Stimulated activated CD4-positive, alpha-beta T cell treated with anti-CD3 and anti-CD28 coated beads, Interleukin-4, amount 100 ng/mL, for 24 hours (primary cell): ENCODE measurements around the gene HHLA2.
"Not testable (repeated sequence)": the region's sequence is repeated elsewhere in the genome, so short reads cannot be mapped to it uniquely, and the experiment has no call there.

Experiments
- DNase-seq: peaks from one replicate; pipeline ENCODE4 v3.0.0-alpha.2; 2020

HHLA2 gene, protein sequence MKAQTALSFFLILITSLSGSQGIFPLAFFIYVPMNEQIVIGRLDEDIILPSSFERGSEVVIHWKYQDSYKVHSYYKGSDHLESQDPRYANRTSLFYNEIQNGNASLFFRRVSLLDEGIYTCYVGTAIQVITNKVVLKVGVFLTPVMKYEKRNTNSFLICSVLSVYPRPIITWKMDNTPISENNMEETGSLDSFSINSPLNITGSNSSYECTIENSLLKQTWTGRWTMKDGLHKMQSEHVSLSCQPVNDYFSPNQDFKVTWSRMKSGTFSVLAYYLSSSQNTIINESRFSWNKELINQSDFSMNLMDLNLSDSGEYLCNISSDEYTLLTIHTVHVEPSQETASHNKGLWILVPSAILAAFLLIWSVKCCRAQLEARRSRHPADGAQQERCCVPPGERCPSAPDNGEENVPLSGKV

DNA sequence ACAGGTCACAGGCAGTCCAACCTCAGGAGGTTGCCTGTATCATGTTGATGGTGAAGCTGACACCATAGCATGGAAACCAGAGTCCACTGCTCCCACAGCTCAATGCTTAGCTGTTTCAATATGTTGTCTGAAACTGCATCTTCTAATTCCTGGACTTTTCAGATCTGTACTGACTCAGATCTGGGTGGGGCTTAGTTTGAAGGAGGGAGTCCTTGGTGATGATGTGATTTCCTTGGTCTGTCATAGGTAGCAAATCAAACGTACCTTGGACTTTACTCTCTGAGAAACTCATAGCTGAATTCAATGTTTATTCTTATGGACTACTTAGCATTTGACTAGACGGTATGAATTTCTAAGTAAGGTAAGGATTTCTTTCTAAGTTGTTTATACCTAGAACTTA is at the start of gene HHLA2:
Gene HHLA2 (plus strand): TSS at position 310 of the 400 bp plus-strand sequence. CDS start 55,266 bp downstream, outside the sequence.
- DNase-seq = peak; percentile 36

DNA sequence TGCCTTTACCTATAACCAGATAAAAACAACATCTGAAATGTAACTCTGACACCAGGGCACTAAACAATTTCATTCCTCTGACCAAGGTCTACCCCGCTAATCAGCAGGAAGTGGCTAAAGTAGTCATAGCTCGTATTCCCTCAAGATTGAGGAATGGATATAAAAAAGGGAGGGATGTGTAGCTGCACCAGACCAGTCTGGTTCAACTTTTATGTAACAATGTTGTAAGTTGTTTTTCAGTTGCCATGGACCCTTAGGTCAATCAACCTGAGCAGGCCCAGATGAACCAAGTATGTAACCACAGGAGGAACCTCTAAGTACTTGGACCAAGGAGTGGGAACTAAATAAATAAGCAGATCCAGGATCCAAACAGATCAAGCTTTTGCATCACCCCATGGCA is 45.7 kb upstream of the HHLA2 start:
- DNase-seq = no peak

DNA sequence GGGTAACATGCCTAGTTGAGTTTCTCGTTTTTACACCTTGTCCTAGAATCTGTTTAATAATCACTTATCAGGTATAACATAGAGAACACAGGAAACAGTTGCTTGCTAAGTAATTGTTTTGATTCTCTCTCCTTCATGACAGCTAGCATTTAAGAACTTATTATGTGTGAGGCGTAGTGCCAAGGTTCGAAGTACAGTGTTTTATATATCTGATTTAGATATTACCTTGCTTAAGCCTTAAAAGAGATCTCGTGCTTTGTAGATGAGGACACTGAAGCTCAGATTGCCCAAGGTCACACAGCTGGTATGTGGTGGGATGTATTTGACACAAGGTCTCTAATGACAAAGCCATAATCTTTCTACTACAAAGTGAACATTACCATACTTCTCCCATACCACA is 45.1 kb upstream of the HHLA2 start:
- no peak for DNase-seq

DNA sequence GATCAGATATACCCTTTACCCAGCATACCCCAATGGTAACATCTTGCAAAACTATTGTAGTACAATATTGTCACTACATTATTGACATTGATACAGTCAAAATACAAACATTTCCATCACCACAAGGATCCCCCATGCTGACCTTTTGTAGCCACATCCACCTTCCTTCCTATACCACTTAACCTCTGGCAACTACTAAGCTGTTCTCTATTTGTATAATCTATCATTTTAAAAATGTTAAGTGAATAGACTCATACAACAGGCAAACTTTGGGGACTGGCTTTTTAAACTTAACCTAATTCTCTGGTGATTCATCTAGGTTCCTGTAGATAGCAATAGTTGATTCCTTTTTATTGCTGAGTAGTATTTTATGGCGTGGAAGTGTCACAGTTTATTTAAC is 44.5 kb upstream of the HHLA2 start:
- DNase-seq = no peak

DNA sequence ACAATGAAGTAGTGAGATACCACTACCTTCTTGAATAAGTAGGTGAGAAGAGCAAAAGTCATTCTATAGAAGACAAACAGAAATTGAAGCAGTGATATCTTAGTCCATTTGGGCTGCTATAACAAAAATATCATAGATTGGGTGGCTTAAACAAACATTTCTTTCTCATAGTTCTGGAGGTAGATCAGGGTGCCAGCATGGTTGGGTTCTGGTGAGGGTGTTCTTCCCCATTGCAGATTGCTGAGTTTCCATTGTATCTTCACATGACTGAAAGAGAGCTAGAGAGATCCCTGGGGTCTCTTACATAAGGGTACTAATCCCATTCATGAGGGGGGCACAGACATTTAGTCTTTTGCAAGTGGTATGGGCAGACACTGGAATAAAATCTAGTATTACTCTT is 41.2 kb upstream of the HHLA2 start:
- no peak for DNase-seq

DNA sequence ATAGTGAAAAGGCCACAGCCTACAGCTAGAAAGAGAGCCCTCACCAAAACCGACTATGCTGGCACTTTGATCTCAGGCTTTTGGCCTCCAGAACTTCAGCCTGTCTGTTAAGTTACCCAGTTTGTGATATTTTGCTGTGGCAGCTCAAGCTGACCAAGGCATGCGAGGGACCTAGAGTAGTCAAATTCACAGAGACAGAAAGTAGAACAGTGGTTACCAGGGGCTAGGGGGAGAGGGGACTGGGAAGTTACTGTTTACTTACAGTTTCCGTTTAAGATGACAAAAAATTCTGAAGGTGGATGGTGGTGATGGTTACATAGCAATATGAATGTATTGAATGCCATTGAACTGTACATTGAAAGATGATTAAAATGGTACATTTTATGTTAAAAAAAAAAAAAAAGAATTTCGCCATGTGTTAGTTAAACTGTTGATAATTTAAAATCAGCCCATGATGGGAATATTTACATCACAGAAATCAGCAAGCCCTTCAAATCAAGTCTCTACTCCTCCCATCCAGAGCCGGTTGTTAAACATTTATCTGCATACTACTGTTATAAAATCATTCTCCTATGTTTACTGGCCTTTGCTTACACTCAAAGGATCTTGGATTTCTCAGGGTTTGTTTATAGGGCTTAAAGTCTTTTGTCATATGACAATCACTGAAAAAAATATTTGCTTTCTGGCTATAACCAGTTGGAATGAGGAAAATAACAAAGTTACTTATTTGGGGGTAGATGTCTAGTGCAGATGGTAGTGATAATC is 31.6 kb upstream of the HHLA2 start:
- DNase-seq = not testable (repeated sequence)

DNA sequence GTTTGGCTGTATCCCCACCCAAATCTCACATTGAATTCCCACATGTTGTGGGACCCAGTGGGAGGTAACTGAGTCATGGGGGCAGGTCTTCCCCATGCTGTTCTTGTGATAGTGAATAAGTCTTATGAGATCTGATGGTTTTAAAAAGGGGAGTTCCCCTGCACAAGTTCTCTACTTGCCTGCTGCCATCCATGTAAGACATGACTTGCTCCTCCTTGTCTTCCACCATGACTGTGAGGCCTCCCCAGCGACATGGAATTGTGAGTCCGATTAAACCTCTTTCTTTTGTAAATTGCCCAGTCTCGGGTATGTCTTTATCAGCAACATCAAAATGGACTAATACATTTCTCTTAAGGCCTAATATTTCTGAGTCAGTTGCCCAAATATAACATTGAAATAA is 28.1 kb upstream of the HHLA2 start:
- not testable (repeated sequence) for DNase-seq

DNA sequence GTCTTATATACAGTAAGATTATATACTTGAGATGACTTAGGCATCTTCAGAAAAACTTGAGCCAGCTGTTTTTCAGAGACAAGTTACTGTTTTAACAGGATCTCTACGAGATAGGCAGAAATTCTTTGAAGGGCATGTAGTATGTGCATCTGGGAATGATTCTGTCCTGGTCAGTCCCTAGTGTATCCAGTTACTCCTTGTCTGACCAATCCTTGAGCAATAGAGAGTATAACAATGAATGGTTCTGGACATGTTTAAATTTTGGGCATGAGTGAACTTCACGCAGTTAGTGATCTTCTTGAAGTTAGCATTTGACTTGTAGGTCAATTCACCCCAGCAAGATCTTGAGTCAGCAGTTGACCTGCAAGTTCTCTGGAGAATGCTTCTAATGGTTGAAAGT is 24.7 kb upstream of the HHLA2 start:
- no peak for DNase-seq

DNA sequence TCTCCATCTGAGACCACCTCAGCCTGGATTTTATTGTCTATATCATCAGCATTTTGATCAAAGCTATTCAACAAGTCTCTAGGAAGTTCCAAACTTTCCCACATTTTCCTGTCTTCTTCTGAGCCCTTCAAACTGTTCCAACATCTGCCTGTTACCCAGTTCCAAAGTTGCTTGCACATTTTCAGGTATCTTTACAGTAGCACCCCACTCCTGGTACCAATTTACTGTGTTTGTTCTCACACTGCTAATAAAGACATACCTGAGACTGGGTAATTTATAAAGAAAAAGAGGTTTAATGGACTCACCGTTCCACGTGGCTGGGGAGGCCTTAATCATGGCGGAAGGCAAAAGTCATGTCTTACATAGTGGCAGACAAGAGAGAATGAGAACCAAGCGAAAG is 17.3 kb upstream of the HHLA2 start:
- not testable (repeated sequence) for DNase-seq

DNA sequence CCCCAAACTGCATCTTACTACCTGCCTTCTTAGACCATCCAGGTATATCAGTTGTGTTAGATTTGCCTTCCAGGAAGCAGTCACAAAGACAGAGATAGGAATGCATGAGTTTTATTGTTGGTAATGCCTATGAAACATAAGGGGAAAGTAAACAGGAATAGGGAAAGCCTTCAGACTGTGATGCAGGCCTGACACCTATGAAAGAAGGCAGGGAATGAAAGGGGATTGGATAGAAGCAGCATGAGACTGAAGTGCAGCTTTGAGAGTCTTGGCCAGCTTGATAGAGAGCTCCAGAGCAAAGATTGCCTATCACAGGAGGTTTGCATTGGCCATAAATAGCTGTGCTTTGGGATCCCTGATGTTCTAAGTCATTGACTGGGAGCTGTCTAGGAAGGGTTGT is 15.9 kb upstream of the HHLA2 start:
- DNase-seq = no peak

DNA sequence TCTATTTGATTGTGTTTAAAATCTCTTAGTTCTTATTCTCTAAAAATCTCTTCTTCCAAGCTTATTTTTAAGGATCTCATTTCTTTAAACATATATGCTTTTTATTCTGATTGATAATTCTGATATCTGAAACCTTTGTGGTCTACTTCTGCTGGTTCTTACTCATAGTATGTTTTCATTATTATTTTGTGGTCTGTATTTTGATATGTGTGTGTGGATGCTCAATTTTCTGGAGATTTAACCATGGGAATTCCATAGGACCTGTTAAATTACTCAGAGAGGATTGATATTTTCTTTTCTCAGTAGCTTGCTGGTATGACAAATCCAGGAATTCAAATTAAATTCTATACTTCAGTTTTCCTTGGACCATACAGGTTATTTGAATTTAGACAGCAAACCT is 14.7 kb upstream of the HHLA2 start:
- DNase-seq = no peak

DNA sequence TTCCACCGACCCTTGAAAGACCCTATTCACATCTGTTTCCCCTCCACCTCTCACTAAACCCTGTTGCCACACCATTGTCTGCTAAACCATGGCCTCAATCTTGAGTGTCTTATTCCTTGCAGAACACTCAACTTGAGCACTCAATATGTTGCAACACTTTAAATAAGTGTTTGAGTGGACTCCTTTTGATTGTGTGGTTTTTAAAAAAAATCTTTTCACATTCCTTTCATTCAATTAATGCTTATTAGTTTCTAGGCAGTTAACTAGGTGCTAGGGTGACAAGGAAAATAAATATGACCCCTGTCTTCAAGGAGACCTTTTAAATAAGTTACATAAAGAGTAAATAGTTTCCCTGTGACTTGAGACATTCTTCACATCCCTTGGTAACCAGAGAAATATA is 13.3 kb upstream of the HHLA2 start:
- no peak for DNase-seq

DNA sequence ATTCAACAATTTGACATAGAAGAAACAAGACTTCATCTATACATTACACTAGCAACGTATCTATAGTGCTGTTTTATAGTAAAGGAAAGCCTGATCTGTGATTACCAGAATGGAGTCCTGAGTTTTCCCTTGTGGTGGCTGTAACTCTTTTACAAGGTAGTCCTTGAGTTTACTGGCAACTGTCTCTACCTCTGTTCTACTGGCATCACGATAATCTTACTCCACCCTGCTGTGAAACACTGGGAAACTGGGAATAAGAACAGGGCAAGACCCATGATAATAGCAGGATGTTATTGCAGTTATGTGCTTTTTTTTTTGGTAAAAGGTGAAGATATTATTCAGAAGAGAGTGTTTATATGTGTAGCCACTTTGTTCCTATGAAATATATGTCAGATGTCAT is 12.4 kb upstream of the HHLA2 start:
- DNase-seq = no peak

DNA sequence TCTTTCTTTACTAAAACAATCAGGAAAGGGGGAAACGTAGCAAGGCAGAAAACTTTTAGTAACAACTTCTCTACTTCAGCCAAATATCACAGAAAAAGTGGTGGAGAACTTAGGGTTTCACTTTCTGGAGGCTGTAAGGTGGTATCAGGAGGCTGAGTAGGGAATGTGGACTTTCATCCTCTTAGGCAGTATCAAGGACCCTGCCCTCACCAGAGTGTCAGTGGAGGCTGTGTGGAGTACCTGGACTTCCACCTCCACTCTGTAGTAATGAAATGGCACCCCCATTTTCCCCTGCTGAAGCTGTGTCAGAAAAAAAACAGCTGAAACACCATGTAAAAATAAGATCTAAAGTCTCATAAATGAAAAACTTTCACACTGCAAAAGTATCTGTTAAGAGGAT is 11.2 kb upstream of the HHLA2 start:
- DNase-seq = no peak

DNA sequence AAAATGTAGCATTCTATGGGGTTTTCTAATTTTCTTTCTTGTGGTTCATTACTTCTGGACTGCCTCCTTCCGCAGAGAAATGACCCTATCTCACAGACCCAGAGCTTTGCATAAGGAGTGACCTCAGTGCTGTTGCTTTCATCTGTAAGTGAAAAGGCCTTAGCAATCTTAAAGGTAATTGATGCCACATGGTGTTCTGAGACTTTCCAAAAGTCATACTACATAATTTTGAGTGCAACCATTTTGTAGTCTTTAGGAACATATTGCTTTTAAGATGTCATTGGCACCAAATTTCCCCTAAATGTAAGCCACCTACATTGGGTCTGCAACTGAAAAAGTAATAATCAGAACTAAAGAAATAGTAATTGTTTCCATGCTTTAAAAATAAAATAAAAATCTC is 9.2 kb upstream of the HHLA2 start:
- DNase-seq = no peak

DNA sequence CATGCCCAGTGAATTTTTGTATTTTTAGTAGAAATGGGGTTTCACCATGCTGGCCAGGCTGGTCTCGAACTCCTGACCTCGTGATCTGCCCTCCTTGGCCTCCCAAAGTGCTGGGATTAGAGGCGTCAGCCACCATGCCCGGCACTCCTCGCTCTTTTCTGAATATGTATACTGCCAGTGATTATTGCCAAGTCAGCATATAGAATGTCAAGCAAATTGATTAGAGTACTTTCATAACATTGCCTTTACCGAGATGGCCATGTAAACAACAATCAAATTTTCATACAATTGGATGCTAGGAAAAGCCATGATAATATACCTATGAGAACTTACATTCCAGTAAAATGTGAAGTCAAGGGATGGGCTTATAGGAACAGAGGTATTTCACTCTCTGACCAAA is 8.2 kb upstream of the HHLA2 start:
- not testable (repeated sequence) for DNase-seq

DNA sequence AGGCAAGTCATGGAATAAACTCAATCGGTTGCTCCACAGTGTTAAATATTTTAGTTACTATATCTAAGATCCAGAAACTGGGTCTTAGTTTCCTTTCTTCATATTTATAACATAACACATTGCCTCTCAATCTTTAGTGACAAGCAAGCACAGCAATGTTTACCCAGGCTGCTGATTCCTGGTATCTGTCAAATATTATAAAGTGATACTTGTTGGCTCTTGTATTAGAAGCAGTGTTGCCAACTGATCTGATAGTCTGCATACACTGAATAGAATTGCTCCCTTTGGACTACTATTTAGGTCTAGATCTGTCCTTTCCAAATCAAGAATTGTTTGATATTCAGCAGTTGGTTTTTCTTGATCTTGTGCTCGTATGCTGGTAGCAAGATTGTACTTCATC is 7.2 kb upstream of the HHLA2 start:
- no peak for DNase-seq

DNA sequence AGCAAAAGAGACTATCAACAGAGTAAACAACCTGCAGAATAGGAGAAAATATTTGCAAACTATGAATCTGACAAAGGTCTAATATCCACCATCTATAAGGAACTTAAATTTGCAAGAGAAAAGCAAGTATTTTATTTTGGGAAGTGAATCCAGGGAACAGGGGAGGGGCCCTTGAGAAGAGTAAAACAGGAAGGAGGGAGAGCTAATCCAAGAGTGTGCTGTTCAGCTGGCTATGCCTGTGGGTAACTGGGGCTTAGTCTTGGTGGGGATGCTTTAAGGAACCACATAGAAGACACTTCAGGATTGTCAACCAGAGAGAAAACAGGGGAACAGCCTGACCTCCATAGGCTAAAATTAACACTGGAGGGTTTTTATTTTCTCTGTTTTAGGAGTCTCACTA is 3.9 kb upstream of the HHLA2 start:
- DNase-seq = no peak

DNA sequence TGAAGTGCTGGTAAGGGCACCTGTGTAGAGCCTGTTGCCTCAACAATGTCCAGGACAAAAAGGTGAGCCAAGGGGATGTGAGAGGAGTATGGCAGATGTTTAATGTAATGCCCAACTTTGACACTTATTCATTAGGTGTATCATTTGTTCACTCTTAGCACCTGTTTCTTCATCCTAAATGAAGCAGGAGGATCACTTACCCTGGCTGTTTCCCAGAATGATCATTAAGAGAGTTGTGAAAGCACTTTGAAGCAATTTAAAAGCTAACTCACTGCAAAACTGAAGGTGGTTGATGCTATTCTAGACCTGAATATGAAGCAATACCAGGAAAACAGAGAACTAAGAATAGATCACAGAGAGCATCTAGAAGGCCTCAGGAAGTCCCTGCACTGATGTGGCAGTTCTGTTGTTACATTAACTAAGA is 3.4 kb upstream of the HHLA2 start:
- no peak for DNase-seq

DNA sequence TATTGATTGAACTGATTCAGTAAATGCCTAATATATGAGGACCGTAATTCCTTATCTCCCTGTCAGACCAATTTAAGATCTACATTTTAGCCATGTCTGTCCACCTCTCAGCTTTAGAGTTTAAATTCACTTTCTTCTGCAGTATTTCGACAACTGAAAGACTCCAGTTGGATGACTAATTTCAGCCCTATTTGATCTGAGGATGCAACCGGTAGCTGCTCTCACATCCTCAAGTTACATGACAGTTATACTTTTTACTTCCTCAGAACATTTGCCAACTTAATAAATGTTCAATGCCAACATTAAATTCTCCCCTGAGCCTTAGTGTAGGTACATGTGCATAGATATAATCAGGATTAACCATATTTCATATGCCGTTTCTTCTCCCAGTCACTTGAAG is 2.5 kb upstream of the HHLA2 start:
- no peak for DNase-seq

DNA sequence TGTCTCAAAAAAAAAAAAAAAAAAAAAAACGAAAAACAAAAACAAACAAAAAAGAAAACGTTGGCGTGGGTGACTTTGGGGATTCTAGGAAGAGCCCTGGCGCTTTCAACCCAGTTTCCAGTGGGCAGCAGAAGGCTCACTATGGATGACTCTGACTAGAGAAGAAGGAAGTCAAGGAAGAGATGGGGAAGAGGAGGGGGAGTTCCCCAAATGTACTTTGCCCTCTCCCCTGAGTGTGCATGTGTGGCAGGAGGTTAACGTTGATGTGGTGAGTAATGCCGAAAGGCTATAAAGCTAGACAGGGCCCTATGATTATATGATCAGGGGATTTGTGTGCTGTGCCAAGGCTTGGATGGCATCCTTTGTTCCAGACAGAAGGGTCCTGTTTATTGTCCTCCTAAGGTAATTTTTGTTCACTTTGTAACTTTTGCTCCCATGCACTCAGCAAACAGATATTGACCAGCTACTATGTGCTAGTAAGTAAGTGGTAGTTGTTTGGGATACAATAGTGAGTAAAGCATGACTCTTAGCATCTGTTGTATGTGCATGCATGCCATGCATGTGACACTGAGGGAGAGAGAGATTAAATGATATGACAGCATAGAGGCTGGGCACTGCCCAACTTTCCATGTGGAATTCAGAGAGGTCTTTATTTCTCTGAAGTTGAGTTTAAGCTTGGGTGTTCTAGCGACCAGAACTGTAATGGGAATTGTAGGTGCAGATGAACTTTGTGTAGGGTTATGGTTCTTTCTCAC is 750 bp upstream of the HHLA2 start:
- no peak for DNase-seq

DNA sequence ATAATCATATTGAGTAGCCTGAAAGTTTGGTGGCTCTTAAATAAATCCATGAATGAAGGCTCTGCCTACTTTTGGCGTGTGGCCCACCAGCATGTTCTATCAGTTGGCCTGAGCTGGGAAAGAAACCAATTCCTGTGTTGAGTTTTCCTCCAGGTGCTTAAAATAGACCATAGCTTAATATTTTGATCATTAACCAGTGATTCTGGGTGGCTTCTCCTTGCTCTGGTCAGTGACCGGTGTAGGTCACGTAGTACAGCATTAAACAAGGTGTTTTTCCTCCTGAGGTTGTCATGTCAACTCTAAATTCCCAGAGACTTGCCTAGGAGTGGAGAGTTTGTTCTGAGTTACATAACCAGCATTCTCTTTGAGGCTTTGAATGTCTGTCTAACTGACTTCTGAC is 1.3 kb downstream of the HHLA2 start:
- no peak for DNase-seq

DNA sequence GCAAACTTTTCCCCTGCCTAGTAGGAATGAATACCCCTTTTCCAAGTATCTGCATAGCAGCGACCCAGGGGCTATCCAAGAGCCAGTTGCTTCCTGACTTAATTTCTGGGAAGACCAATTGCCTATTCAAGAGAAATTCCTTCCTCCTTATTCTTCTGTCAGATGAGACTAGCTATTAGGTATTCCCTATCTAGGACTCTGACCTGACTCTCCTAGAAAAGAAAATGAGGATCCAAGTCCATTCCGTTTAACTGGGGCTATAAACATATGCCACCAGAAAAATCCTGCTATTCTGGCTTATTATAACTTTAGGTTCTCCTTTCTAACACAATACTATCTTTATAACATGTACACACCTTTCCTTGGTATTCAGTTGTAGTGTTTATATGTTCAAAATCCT is 1.7 kb downstream of the HHLA2 start:
- DNase-seq = no peak
